Measurements from ENCODE around the gene SYK. TPM values are rescaled to one million over a fixed set of nuclear protein-coding genes. Genes with fewer than 3 reads are reported as not detected.

The SYK gene
- total and polyA plus RNA-seq, 2 donors (not counting 1 experiment from before 2014, with no cell fraction given), result 60.3 to 242 TPM

- intact Hi-C loops (cut with micrococcal nuclease), result loop anchor here (5.0 kb wide), 2 partner anchors 41 to 1271 kb away; no protein-coding TSS in a partner anchor
- no peak for TF ChIP-seq CTCF (IDR thresholded peaks at IDR 0.05)
- no peak for TF ChIP-seq EZH2 (IDR thresholded peaks at IDR 0.05; ENCODE audit: borderline replicate concordance, insufficient read depth, low read depth, low read length, poor library complexity, severe bottlenecking)
- H3K27me3 ChIP-seq (replicated peaks in 1 of 4; ENCODE audit: control extremely low read depth in 1 of 4, control insufficient read depth in 3 of 4, insufficient read depth in 4 of 4, low read length in 3 of 4), result no peaks in the 10 kb centered on the region
- DNase-seq (no peak), ATAC-seq (ENCODE audit: low read depth) (no peak)
- Mint-ChIP-seq H3K9me3 (ENCODE audit: insufficient read depth) (no peaks in the 10 kb centered on the region), H3K4me3 (no peak overlapping the region), H3K27me3 (no peaks in the 10 kb centered on the region), H3K27ac (no peak overlapping the region), H3K4me1 (peaks cover 4% of the 10 kb centered on the region)
- no peak overlapping the region for H2AFZ ChIP-seq (ENCODE audit: insufficient read depth, low read depth, low read length, poor library complexity, severe bottlenecking)
- POLR2A ChIA-PET, result no interaction called here
- no peak overlapping the region for H3K4me3 ChIP-seq (ENCODE audit: control extremely low read depth in 1 of 5, extremely low read depth in 1 of 5, insufficient read depth in 1 of 5, low read depth in 2 of 5, low read length in 4 of 5)
- H3K27ac ChIP-seq (ENCODE audit: low read length in 2 of 2), result peak overlapping the region in 1 of 2 donors; percentile 30
- CTCF ChIA-PET, result interaction anchor here (1.1 to 1.4 kb wide), 4 partner anchors 66 to 647 kb away, joined by 3 to 5 read pairs (median 4); no protein-coding TSS in a partner anchor
- H3K36me3 ChIP-seq (replicated peaks in 1 of 2; ENCODE audit: control extremely low read depth in 1 of 2, control insufficient read depth in 1 of 2, extremely low read depth in 1 of 2, insufficient read depth in 2 of 2, low read length in 1 of 2), result peaks cover 6 to 68% of the 10 kb centered on the region in 2 experiments
- no peak overlapping the region for H3K9ac ChIP-seq (ENCODE audit: low read length)
- WGBS (ENCODE audit: insufficient coverage), result no CpG with 5 or more reads among the region's 2 CpGs
- peaks cover 35% of the 10 kb centered on the region for H4K20me1 ChIP-seq (ENCODE audit: control insufficient read depth, insufficient read depth, low read length, poor library complexity, severe bottlenecking)
- H3K4me1 ChIP-seq (ENCODE audit: control insufficient read depth in 2 of 2, insufficient read depth in 2 of 2, low read length in 2 of 2), result no peaks in the 10 kb centered on the region
- H3K79me2 ChIP-seq (ENCODE audit: control insufficient read depth, insufficient read depth, low read length), result peaks cover 28% of the 10 kb centered on the region
- H3K4me2 ChIP-seq (replicated peaks; ENCODE audit: low read depth, low read length, poor library complexity, severe bottlenecking), result no peak overlapping the region
- no peaks in the 10 kb centered on the region for H3K9me3 ChIP-seq (ENCODE audit: control extremely low read depth in 1 of 3, control insufficient read depth in 2 of 3, insufficient read depth in 1 of 3, low read length in 2 of 3)
Observed at GRCh38 chr9:90873422-90873821, 71.8 kb downstream of the SYK start.

GRCh38 chr9:90874194-90874593 is 72.6 kb downstream of the SYK start:
- Histone ChIP-seq H3K79me2 (ENCODE audit: control insufficient read depth, insufficient read depth, low read length) (peaks cover 28% of the 10 kb centered on the region), H3K9ac (ENCODE audit: low read length) (no peak overlapping the region), H3K4me2 (replicated peaks; ENCODE audit: low read depth, low read length, poor library complexity, severe bottlenecking) (no peak overlapping the region), H3K36me3 (replicated peaks in 1 of 2; ENCODE audit: control extremely low read depth in 1 of 2, control insufficient read depth in 1 of 2, extremely low read depth in 1 of 2, insufficient read depth in 2 of 2, low read length in 1 of 2) (peaks cover 7 to 74% of the 10 kb centered on the region in 2 experiments), H3K4me3 (ENCODE audit: control extremely low read depth in 1 of 5, extremely low read depth in 1 of 5, insufficient read depth in 1 of 5, low read depth in 2 of 5, low read length in 4 of 5) (no peak overlapping the region), H2AFZ (ENCODE audit: insufficient read depth, low read depth, low read length, poor library complexity, severe bottlenecking) (no peak overlapping the region), H4K20me1 (ENCODE audit: control insufficient read depth, insufficient read depth, low read length, poor library complexity, severe bottlenecking) (peaks cover 35% of the 10 kb centered on the region), H3K27ac (ENCODE audit: low read length in 2 of 2) (no peak overlapping the region), H3K9me3 (ENCODE audit: control extremely low read depth in 1 of 3, control insufficient read depth in 2 of 3, insufficient read depth in 1 of 3, low read length in 2 of 3) (no peaks in the 10 kb centered on the region), H3K4me1 (ENCODE audit: control insufficient read depth in 2 of 2, insufficient read depth in 2 of 2, low read length in 2 of 2) (peaks cover 0 to under 1% of the 10 kb centered on the region in 2 donors), H3K27me3 (replicated peaks in 1 of 4; ENCODE audit: control extremely low read depth in 1 of 4, control insufficient read depth in 3 of 4, insufficient read depth in 4 of 4, low read length in 3 of 4) (no peaks in the 10 kb centered on the region)
- ChIA-PET POLR2A (no interaction called here), CTCF (no interaction called here)
- 86% methylated on average over 1 of the region's 8 CpGs for WGBS (ENCODE audit: insufficient coverage)
- Mint-ChIP-seq H3K27ac (peak overlapping the region; percentile 20), H3K9me3 (ENCODE audit: insufficient read depth) (no peaks in the 10 kb centered on the region), H3K27me3 (no peaks in the 10 kb centered on the region), H3K4me3 (no peak overlapping the region), H3K4me1 (peaks cover 7% of the 10 kb centered on the region)
- no peak for TF ChIP-seq EZH2 (IDR thresholded peaks at IDR 0.05; ENCODE audit: borderline replicate concordance, insufficient read depth, low read depth, low read length, poor library complexity, severe bottlenecking)
- no peak for TF ChIP-seq CTCF (IDR thresholded peaks at IDR 0.05)
- ATAC-seq (ENCODE audit: low read depth) (no peak), DNase-seq (no peak)
- intact Hi-C loops (cut with micrococcal nuclease), result loop anchor here (5.0 kb wide), 2 partner anchors 42 to 1272 kb away; no protein-coding TSS in a partner anchor

All from B cell (primary cell).